CD4-positive, alpha-beta T cell treated with Interleukin-17A for 4 hours (primary cell): ENCODE measurements around the gene CSNK1E.

ENCODE experiments used
- DNase-seq: peaks from one replicate; pipeline ENCODE4 v3.0.0-alpha.2; 2020; ENCODE audit warnings: mixed read lengths

The CSNK1E gene

DNA sequence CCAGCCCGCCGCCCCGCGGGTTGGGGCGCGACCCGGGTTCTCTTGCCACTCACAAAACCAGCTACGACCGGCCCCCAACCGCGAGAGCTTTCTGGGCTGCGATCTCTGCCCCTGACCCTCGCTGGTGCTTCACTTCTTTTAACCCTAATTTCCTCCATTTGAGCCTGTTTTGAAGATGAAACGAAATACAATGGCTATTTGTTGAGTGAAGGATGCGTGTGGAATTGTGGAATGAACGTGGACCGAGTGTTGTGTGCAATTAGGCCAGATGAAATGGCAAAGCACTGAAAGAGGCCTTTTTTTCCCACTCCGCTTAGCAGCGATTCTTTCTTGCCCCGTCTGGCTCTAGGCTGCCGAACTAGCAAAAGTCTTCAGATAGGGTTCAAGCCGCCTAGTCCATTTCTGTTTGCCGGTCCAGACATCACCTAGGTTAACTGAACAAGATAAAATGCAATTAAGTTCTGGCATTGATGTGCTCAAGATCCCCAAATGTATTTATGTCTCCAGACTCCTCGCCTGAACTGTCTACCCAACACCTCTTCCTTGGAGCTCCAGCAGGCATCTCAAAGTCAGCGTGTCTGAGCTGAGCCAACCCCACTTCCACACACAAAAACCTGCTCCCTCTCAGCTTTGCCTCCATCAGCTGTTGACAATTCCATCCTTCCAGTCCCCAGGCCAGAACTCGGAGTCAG lies 44.0 kb downstream of the CSNK1E start:
- peak; percentile 18 for DNase-seq

DNA sequence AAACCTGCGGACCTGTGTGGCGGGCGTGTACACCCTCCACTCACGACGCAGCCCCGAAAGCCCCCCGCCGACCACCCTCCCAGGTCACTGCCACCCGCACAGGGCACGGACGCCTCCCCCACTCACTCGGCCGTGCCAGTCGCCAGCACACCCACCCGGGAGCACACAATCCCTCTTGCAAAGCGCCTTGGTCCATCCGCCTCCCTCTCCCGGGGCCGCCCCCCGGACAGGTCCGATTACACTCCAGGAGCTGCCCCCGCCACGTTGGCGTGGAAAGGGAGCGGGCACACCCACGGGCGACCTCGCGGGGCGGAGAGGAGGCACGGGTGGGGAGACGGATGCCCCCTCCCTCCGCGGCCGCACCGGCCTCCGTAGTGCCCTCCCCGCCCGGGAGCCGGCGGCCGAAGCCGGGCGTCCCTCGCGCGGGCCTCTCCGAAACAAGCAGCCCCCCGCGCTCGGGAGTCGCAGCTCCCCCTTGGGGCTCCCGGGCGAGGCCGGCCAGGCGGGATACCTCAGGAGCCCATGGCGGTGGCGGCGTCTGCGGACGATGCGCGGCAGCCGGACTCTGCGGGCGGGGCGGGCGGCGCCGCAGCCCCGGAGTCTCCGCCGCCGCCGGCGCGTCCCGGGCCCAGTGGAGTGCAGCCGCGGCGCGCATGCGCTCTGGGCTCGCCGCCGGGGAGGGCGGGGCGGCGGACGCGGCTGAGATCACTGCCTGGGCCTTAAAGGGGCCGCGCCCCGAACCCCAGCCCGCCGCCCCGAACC lies 44.7 kb downstream of the CSNK1E start, which contains the start of gene TMEM184B:
Gene TMEM184B, minus strand, starts transcription at position 638 of the 762 bp plus-strand sequence. CDS start 25,049 bp downstream, outside the sequence.
- DNase-seq, result peak; percentile 88

DNA sequence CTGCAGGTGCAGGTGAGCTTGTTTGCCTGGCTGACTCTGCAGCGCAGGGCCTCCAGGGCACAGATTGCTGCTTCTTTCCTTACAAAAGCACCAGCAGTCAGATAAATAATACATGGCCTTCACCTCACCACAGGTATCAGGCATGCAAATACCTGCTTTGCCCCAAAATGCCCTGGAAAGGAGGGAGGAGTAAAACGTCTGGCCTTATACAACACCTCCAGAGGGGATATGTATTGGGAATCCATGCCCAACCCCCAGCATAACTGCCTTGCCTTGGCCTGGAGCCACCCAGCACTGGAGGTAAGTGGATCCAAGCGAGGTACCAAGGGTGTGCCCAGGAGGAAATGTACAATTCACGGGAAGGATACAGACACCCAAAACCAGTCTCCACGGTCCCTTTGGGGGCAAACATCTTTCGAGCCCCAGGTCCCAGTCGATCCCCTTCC lies 45.3 kb downstream of the CSNK1E start:
- peak; percentile 17 for DNase-seq

DNA sequence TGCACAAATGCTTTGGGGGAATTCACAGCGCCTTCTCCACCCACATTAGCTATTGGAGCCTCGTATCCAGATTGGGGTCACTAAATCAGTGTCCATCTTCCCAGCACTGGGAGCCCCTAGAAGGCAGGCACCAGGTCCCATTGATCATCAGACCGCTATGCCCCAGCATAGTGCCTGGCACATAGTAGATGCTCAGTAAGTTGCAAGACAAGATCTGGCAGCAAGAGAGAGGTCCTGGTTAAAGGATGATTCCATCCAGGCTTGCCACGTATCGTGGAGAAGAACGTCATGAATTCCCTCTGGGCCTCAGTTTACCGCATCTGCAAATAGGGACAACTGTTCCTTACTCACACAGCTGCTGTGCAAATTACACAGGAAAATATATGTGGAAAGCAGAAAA lies 46.1 kb downstream of the CSNK1E start:
- no peak for DNase-seq

DNA sequence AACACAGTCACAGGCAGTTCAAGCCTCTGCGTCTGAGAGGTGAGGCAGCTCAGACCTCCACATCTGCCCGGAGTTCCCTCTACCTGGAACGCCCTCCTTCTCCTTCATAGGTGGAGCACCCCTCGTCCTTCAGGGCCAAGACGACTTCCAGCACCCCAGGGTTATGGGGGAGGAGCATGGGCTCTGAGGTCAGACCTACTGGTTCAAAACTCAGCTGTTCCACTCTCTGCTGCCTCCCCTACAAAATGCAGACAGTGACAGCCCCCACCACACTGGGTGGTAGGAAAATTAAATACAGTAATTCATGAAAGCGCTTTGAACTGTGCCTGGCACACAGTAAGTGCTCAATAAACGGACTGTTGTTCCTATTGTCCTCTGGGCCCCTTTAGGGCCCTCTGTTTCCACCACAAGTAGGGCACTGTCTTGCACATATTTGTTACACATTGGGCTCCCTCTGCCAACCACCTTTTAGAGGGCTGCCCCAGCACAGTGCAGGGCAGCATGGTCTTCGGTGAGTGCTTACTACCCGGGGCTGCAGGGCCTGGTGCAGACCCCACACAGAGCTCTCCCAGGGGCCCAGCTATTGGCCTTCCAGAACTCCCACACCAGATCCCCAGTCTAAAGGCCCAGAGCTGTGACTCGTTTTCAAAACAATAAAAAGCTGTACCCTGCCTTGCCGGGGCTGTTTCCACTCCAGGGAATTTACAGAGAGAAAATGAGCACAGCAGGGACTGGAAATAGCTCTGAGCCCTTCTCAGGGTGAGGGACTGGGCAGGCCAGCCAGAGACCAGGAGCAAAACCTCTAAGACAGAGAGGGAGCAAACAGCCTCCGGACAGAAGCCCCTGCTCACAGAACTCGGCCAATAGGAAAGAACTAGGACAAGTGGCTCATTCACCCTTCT lies 46.9 kb downstream of the CSNK1E start:
- no peak for DNase-seq

DNA sequence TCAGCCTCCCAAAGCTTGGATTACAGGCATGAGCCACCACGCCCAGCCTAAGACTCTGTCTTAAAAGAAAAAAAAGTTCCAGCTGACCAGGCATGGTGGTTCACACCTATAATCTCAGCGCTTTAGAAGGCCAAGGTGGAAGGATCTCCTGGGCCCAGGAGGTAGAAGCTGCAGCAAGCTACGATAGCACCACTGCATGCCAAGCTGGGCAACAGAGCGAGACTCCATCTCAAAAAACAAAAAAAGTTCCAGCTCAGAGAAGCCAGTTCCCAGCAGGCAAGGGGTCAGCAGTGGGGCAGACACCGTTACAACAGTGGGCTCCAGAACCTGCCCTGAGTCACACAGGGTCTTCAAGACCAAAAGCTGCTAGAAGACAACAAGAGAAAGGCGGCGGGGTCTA lies 47.8 kb downstream of the CSNK1E start:
- no peak for DNase-seq

DNA sequence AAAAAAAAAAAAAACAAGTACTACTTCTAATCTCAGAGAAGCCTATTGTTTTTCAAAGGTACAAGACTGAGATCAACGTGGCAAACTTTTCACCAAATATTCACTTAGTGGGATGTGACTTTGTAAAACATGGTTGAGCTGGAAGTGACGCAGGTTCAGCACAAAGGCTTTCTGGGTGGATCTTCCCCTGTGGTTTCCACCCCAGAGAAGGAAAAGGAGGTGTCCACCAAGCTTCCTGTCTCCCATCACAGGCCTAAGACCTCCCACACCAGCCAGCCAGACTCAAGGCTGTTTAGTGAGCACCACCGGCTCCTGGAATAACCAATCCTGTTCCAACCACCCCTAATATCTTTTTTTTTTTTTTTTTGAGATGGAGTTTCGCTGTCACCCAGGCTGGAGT lies 50.1 kb downstream of the CSNK1E start:
- peak; percentile 59 for DNase-seq

DNA sequence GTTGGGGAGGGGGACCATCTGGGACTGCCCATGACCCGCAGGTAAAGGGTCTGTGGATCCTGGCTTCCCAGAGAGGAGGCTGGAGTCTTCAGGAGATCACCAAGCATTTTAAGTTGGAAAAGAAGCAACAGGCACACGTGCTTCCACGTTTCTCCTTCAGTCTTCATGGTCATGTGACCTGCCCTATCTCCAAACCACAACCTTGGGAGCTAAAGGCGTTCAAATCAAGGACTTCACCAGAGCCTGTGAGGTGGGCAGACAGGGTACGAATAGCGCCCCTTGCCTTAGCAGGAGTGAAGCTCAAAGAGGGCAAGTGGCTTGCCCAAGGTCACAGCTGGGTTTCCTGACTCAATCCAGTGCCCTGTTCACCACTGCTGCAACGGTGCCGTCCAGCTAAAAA lies 51.1 kb downstream of the CSNK1E start:
- no peak for DNase-seq

DNA sequence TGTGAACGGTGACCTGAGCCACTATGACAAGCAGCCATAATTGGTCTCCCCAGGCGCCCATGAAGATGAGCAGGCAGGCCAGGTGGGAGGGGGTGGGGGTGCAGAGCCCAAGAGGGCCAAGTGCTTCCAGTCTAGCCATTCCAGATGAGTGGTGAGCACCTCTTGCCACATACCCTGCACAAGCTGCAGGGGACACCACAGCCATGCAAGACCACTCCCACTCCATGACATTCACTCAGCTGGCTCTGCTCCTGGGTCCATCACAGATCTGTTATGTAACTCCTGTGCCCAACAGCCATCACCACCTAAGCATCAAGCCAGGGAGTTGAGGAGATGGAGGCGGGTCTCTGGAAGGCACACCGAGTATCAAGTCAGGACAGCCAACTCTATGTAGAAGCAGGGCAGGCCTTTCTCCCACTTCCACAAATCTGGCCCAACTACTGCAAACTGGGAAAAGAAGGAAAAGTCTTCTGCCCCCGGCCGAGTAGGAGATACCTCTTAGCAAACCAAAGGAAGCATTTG lies 52.9 kb downstream of the CSNK1E start:
- DNase-seq, result no peak

DNA sequence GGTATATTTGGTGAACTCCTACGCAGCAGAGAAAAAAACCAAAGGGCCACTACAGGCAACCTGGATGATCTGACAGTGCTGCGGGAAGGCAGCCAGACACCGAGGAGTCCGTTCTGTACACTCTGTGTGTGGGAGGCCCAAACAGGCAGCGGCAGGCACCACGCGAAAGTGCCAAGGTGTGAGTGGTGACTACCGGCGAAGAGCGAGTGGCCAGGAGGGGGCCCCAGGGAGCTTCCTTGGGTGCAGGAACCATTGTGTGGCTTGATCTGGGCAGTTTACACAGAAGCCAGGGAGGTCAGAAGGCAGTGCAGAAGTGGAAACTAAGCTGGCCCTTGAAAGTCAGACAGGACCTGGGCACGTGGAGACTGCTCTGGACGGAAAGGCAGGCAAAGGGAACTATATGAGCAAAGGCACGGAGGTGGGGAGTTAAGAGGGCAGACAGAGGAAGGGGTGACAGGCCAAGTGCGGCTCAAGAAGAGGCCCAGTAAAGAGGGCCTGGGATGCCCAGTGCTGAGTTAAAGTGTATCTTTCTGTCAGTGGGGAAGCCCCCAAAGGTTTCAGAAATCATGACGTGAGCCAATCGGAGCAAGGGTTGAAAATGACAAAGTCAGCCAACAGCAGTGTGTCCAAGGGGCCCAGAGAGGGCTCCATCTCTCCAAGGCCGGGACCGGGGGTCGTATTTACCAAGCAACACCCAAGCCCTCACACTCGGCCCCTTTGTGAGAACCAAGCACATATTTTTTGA lies 55.0 kb downstream of the CSNK1E start:
- peak; percentile 54 for DNase-seq

DNA sequence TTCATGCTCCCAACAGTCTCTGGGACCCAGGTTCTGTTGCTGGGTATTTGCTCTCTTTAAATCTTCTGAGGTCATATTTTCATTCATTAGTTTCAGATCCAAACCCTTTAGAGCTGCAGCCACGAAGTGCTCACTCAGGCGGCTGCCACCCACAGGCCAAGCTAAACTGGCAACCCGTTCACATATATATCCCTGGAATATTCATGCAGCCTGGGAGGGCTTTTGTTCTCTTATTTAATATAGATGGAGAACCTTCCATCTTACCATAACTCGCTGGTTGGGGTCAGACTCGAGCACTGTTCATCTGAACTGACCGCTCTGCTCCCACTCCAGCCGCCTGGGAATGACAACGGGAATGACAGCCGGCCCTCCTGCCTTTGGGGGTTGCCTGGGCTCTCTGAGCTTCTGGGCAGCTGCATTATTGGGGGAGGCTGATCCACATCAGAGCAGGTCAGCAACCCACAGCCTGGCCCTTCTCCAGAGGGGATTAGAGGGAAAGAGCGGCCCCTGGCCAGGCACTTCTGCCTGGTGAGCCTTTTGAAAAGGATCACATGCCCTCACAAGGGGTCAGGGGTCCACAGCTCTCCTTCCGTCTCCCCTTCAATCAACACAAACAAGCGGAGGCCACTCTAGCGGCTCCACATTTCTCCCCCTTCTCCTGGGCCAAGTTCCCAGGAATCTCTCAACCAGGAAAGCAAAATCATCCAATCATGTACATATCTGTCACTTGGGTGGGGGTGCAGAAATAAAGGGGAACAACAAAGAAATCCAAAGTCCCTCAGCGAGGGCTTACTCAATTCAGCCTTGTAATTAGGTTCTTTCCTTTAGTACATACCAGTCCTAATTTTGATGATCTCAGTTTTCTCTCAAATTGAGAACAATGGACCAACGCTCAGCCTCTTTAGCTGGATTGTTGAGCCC lies 56.2 kb downstream of the CSNK1E start:
- no peak for DNase-seq

DNA sequence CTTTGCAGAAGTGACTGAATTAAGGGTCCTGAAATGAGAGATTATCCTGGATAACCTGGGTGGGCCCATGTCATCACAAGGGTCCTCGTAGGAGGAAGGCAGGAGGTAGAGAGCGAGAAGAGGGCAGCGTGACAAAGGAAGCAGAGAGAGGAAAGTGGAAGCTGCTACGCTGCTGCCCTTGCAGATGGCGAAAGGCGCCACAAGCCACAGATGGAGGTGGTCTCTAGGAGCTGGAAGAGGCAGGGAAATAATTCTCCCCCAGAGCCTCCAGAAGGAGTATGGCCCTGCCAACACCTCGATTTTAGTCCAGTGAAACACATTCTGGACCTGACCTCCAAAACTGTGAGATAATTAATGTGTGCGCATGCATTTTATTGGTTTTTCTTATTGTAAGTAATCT lies 57.9 kb downstream of the CSNK1E start:
- DNase-seq, result no peak

DNA sequence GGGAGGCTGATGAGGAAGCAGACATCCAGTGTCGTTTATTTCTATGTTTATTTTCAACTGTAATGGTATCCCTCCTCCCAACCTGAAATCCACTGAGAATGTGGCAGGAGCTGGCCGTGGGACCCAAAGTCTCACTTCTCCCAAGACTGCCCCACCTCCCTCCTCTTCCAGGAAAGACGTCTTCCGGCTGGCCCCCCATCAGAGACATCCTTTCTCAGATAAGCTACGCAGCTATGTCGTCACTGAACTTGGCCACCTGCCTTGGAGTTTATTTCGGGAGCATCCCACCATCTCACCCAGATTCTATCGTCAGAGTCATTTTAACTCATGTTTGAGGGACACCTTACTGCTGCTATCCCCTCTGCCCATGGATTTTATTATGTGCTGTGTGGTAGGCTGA lies 58.3 kb downstream of the CSNK1E start:
- DNase-seq, result no peak

DNA sequence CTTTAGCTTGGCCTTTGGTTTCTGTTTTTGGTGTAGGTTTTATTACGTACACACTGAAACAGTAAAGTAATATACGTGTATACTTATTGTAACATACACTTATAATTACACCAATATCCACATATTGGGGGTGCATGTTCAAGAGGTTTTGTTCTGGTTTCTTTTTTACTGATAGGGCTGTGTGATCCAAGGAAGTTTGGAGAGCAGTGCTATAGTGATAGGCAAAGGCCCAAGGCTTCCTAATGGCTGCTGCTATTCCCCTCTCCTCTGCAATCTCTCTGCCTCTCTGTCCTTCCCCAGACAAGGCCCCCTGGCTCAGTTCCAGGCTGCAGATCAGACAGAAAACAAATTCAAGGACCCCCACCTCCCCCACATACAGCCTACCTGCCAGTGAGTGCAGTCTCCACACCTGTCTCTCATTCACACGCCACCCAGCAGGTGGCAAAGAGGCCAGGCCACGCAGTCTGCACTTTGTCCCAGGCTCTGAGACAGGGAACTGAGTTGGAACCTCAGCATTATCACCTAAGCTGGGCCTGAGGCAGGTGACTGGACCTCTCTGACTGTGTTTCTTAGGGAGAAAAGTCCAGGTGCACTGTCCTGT lies 59.5 kb downstream of the CSNK1E start:
- DNase-seq, result no peak

DNA sequence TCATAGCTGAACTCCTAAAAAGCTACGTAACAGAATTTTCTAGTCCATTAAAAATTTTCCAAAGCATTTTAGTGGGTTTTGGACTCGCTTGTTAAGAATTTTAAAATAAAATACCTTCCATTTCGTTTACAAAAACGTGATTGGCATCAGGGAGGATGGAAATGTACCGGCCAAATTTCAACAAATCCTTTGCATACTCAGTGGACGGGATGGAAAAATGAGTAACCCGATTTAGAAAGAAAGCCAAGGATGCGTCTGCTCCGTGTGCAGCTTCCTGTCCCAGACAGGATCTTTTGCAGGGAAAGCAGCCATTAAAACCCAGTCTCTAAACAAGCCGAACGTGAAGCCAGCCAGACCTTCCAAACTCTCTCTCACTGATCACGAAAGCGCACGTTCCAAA lies 60.1 kb downstream of the CSNK1E start:
- DNase-seq, result no peak

DNA sequence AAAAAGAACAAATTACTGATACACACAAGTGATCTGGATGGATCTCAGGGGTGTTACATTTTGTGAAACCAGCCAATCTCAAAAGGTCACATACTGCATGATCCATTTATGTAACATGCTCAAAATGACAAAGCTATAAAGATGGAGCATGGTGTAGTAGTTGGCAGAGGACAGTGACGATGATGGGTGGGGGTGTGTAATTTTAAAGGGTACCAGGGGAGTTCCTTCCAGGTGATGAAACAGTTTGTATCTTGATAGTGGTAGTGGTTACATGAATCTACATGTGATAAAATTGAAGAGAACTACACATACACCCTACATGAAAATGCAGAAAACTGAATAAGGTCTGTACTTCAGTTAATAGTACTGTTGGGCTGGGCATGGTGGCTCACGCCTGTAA lies 61.5 kb downstream of the CSNK1E start:
- no peak for DNase-seq

DNA sequence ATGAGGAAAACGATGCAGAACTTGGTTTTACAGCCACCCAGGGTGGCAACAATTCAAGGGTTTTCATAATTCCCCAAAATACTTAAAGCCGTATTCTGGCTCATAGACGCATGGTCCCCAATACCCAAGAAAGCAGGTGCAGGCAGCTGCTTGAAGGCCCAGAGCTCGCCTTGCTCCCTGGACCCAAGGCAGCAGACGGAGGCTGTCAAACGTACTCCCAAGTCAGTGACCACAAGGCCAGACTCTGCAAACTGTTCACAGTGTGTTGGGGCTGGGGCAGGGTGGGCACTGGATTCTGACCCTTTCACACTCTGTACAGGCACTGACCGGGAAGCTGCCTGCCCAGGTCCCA lies 65.9 kb downstream of the CSNK1E start:
- DNase-seq, result no peak

DNA sequence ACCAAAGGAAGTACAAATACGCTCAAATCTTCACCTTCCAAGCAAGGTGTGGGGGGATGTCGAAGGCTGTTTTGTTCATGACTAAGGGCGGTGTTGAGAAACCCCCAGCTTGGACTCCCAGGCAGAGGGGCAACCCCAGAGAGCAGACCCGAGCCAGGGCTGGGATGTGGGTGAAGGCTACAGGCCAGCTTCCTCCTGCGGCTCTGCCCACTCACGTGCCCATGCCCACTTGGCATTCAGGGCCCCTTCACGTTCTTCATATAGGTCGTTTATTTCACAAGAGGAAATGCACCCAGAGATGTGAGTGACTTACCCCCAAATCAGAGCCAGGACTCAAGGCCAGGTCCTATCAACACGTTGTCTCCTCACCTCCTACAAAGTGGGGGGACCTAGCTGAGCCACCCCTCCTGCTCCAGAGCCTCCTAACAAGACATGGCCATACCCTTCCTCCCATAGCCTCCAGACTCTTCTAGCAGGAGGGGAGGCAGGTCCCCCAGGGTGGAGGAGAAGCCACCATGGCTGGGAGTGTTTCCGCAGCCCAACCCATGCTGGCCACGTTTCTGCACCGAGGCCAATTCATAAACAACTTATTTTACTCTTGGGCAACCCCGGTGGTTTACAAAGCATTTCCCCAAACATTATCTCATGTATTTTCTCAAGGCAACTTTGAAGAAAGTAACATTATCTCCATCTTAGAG lies 66.4 kb downstream of the CSNK1E start:
- no peak for DNase-seq

DNA sequence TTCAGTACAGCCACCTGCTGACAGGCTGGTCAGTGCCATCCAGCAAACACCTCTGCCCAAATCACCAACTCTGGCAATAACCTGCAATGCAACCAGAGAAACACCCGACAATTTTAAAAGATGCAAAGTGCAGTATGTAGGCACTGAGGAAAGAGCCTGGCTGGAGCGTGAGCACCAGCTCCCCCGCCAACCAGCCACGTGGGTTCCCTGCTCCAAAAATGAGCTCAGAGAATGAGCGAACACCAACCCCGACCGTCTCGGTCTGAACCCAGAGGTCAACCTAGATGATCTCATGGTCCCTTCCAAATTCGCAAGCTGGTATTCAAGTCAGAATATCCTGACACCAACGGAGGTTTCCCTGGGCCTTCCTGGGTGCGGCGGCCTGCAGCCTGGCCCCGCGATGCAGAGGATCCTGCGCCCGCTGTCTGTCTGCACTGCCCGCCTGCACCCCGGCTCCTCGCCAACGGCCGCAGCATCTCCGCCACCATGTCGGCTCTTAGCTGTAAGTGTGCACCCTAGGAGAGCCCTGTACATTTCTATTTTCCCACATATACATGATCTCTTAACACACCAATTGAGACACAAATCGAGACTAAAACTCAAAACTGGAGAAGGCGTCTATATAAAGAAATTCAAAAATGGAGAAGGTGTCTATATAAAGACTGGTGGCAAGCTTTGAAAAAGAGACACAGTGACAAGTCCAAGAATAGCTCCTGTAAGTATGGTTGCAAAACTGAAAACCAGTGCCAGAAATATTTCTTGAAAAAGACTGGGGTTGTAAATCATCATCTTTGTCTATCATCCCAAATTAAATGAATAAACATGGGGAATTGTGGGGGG lies 67.2 kb downstream of the CSNK1E start:
- DNase-seq, result no peak
